Purkinje cell (primary cell): ENCODE results near the gene STK32B. TPM values are rescaled to one million over a fixed set of nuclear protein-coding genes. Genes with fewer than 3 reads are reported as not detected.

ENCODE experiments used
- polyA plus RNA-seq: library from polyadenylated mRNA; unstranded; fragments of >200 nt; fragmentation: Nextera tagmentation; gene quantifications from 2 replicates; pipeline ENCODE4 v1.2.1, GENCODE V29; 2014

The STK32B gene
- polyA plus RNA-seq: 0.45 and 1.1 TPM in 2 replicates

GRCh38 chr4:5051278-5052203 lies at the start of gene STK32B:
Gene STK32B, plus strand, starts transcription at chr4:5051480.

DNA sequence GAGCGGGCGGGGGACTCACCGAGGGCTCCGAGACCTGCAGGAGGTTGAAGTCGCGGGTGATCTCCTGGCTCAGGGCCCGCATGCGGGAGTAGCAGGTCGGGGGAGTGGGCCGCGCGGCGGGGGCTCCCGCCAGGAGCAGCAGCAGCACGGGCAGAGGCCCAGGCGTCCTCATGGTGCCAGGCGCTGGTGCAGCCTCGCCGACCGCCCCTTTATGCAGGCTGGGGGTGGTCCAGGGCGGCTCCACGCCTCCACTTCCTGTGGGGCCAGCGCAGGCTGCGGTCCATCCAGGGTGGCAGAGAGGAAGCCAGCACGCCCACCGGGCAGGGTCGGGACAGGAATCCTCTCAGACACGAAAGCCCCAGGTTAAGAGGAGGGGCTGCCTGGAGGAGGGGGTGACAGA lies 32.0 kb upstream of the STK32B start, which contains the start of gene CYTL1:
CYTL1 (minus strand) TSS at position 185 of the 400 bp plus-strand sequence; CDS start at position 172, 13 bp downstream.

Other genes with a start within 250 kb of the STK32B start
- 0.64 and 0.86 TPM in 2 replicates for gene MSX1, start 191.8 kb upstream of the STK32B start, polyA plus RNA-seq
- not detected in 2 replicates for gene CYTL1, start 32.0 kb upstream of the STK32B start, polyA plus RNA-seq